ENCODE measurements around the gene GLT1D1. TPM values are rescaled to one million over a fixed set of nuclear protein-coding genes. Genes with fewer than 3 reads are reported as not detected.

Gene GLT1D1
- total and polyA plus RNA-seq, 2 donors (not counting 1 experiment from before 2014, with no cell fraction given): under 0.01 TPM; not detected in 1

GRCh38 chr12:128933039-128933438, 79.8 kb downstream of the GLT1D1 start:
- no peak for DNase-seq (ENCODE audit: low read depth in 2 of 2)
- Histone ChIP-seq H3K36me3 (ENCODE audit: control insufficient read depth, insufficient read depth, low read length) (no peaks in the 10 kb centered on the region), H3K4me3 (replicated peaks in 1 of 4; ENCODE audit: control extremely low read depth in 1 of 4, insufficient read depth in 1 of 4, low read depth in 3 of 4, low read length in 4 of 4) (no peak overlapping the region), H2AFZ (ENCODE audit: low read length) (no peak overlapping the region), H3K4me2 (ENCODE audit: extremely low read depth, insufficient read depth, low read length) (no peak overlapping the region), H3K4me1 (ENCODE audit: control insufficient read depth, extremely low read depth, insufficient read depth, low read length) (no peaks in the 10 kb centered on the region), H3K27me3 (ENCODE audit: control insufficient read depth, insufficient read depth, low read length) (no peaks in the 10 kb centered on the region), H3K27ac (ENCODE audit: insufficient read depth, low read length) (no peak overlapping the region), H3K79me2 (ENCODE audit: control insufficient read depth, insufficient read depth, low read length) (no peaks in the 10 kb centered on the region), H3K9me3 (ENCODE audit: control insufficient read depth, insufficient read depth, low read depth, low read length) (no peaks in the 10 kb centered on the region), H4K20me1 (ENCODE audit: control insufficient read depth, extremely low read depth, insufficient read depth, low read length) (no peaks in the 10 kb centered on the region), H3K9ac (ENCODE audit: insufficient read depth, low read length) (no peak overlapping the region)
- no peak for TF ChIP-seq EZH2 (IDR thresholded peaks at IDR 0.05; ENCODE audit: low read length, missing control alignments)
- TF ChIP-seq, protein P1, sequence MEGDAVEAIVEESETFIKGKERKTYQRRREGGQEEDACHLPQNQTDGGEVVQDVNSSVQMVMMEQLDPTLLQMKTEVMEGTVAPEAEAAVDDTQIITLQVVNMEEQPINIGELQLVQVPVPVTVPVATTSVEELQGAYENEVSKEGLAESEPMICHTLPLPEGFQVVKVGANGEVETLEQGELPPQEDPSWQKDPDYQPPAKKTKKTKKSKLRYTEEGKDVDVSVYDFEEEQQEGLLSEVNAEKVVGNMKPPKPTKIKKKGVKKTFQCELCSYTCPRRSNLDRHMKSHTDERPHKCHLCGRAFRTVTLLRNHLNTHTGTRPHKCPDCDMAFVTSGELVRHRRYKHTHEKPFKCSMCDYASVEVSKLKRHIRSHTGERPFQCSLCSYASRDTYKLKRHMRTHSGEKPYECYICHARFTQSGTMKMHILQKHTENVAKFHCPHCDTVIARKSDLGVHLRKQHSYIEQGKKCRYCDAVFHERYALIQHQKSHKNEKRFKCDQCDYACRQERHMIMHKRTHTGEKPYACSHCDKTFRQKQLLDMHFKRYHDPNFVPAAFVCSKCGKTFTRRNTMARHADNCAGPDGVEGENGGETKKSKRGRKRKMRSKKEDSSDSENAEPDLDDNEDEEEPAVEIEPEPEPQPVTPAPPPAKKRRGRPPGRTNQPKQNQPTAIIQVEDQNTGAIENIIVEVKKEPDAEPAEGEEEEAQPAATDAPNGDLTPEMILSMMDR (conservative IDR thresholded peaks at IDR 0.05 in 1 of 2, IDR thresholded peaks at IDR 0.05 in 1 of 2; ENCODE audit: low read depth in 1 of 2, low read length in 2 of 2): no peak

- no peaks in the 10 kb centered on the region for H3K27me3 ChIP-seq (ENCODE audit: control insufficient read depth, insufficient read depth, low read length)
- H3K79me2 ChIP-seq (ENCODE audit: control insufficient read depth, insufficient read depth, low read length): no peaks in the 10 kb centered on the region
- no peak overlapping the region for H3K4me3 ChIP-seq (replicated peaks in 1 of 4; ENCODE audit: control extremely low read depth in 1 of 4, insufficient read depth in 1 of 4, low read depth in 3 of 4, low read length in 4 of 4)
- H3K4me1 ChIP-seq (ENCODE audit: control insufficient read depth, extremely low read depth, insufficient read depth, low read length): no peaks in the 10 kb centered on the region
- H2AFZ ChIP-seq (ENCODE audit: low read length): no peak overlapping the region
- no peak for DNase-seq (ENCODE audit: low read depth in 2 of 2)
- no peak overlapping the region for H3K4me2 ChIP-seq (ENCODE audit: extremely low read depth, insufficient read depth, low read length)
- no peak overlapping the region for H3K27ac ChIP-seq (ENCODE audit: insufficient read depth, low read length)
- H3K9ac ChIP-seq (ENCODE audit: insufficient read depth, low read length): no peak overlapping the region
- H4K20me1 ChIP-seq (ENCODE audit: control insufficient read depth, extremely low read depth, insufficient read depth, low read length): no peaks in the 10 kb centered on the region
- no peaks in the 10 kb centered on the region for H3K36me3 ChIP-seq (ENCODE audit: control insufficient read depth, insufficient read depth, low read length)
- TF ChIP-seq EZH2 (IDR thresholded peaks at IDR 0.05; ENCODE audit: low read length, missing control alignments): no peak
- TF ChIP-seq, protein P1 (conservative IDR thresholded peaks at IDR 0.05 in 1 of 2, IDR thresholded peaks at IDR 0.05 in 1 of 2; ENCODE audit: low read depth in 1 of 2, low read length in 2 of 2): no peak
- no peaks in the 10 kb centered on the region for H3K9me3 ChIP-seq (ENCODE audit: control insufficient read depth, insufficient read depth, low read depth, low read length)
These were observed 80.6 kb downstream of the GLT1D1 start for GRCh38 chr12:128933926-128934325.

DNA sequence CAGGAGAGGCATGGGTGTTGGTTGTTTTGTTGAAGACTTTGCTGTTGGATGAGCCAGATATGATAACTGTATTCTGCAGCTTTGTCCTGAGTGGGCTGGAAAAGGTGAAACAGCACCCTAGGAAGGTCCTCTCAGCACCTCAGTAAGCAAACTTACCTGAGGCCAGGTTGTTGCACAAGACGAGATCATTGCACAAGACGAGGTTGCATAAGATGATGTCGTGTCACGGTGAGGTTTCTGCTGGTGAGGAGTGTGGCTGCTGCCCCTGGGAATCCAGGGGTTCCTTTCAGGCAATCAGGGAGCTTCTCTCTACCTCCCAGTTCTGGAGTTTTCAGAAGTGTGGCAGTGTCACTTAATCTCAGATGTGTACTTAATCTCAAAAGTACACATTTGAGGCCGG, 85.6 kb downstream of the GLT1D1 start:
- DNase-seq (ENCODE audit: low read depth in 2 of 2): no peak
- Histone ChIP-seq H3K4me1 (ENCODE audit: control insufficient read depth, extremely low read depth, insufficient read depth, low read length) (no peaks in the 10 kb centered on the region), H3K79me2 (ENCODE audit: control insufficient read depth, insufficient read depth, low read length) (no peaks in the 10 kb centered on the region), H3K4me2 (ENCODE audit: extremely low read depth, insufficient read depth, low read length) (no peak overlapping the region), H3K27me3 (ENCODE audit: control insufficient read depth, insufficient read depth, low read length) (no peaks in the 10 kb centered on the region), H4K20me1 (ENCODE audit: control insufficient read depth, extremely low read depth, insufficient read depth, low read length) (no peaks in the 10 kb centered on the region), H3K27ac (ENCODE audit: insufficient read depth, low read length) (no peak overlapping the region), H3K4me3 (replicated peaks in 1 of 4; ENCODE audit: control extremely low read depth in 1 of 4, insufficient read depth in 1 of 4, low read depth in 3 of 4, low read length in 4 of 4) (no peak overlapping the region), H3K9me3 (ENCODE audit: control insufficient read depth, insufficient read depth, low read depth, low read length) (no peaks in the 10 kb centered on the region), H3K36me3 (ENCODE audit: control insufficient read depth, insufficient read depth, low read length) (no peaks in the 10 kb centered on the region), H3K9ac (ENCODE audit: insufficient read depth, low read length) (no peak overlapping the region), H2AFZ (ENCODE audit: low read length) (no peak overlapping the region)
- TF ChIP-seq, protein P1 (conservative IDR thresholded peaks at IDR 0.05 in 1 of 2, IDR thresholded peaks at IDR 0.05 in 1 of 2; ENCODE audit: low read depth in 1 of 2, low read length in 2 of 2): no peak
- TF ChIP-seq EZH2 (IDR thresholded peaks at IDR 0.05; ENCODE audit: low read length, missing control alignments): no peak

Data from fibroblast of lung (primary cell).